Measurements from ENCODE around the gene SHROOM2.

Gene SHROOM2

DNA sequence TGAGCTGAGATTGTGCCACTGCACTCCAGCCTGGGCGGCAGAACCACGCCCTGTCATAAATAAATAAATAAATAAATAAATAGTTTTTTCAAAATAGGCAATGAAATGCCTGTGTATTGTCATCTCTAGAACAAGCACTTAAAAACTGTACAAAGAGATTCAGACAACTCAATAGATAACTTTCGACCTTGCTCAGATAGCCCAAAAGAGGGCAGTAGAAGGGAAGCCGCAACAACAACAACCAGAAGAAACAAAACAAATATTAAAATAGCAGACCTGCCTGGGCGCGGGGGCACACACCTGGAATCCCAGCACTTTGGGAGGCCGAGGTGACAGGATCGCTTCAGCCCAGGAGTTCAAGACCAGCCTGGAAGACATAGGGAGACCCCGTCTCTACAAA lies 171.5 kb downstream of the SHROOM2 start:
- ChIA-PET CTCF (no interaction called here), POLR2A (no interaction called here)
- no peak for DNase-seq (ENCODE audit: extremely low spot score)
- no peak for TF ChIP-seq CTBP1 (IDR thresholded peaks at IDR 0.05; ENCODE audit: borderline replicate concordance)
- TF ChIP-seq ZNF384 (IDR thresholded peaks at IDR 0.05): no peak
- no peak for TF ChIP-seq ARNT (IDR thresholded peaks at IDR 0.05)
- TF ChIP-seq SP1 (IDR thresholded peaks at IDR 0.05): no peak
- TF ChIP-seq L3MBTL2 (conservative IDR thresholded peaks at IDR 0.05): no peak
- TF ChIP-seq TARDBP (IDR thresholded peaks at IDR 0.05): no peak
- TF ChIP-seq PKNOX1 (IDR thresholded peaks at IDR 0.05): no peak
- no peak for TF ChIP-seq FOXA1 (IDR thresholded peaks at IDR 0.05)
- no peak for TF ChIP-seq ELF4 (IDR thresholded peaks at IDR 0.05)
- TF ChIP-seq LEF1 (IDR thresholded peaks at IDR 0.05; ENCODE audit: borderline replicate concordance): no peak
- no peak for TF ChIP-seq NFRKB (IDR thresholded peaks at IDR 0.05)
- no peak for TF ChIP-seq HDGF (IDR thresholded peaks at IDR 0.05; ENCODE audit: borderline replicate concordance)
- no peak for TF ChIP-seq BHLHE40 (IDR thresholded peaks at IDR 0.05; ENCODE audit: borderline replicate concordance)
- no peak for TF ChIP-seq FOXM1 (IDR thresholded peaks at IDR 0.05; ENCODE audit: borderline replicate concordance)
- no peak for TF ChIP-seq SUZ12 (IDR thresholded peaks at IDR 0.05)
- no peak for TF ChIP-seq FOXK2 (IDR thresholded peaks at IDR 0.05)

DNA sequence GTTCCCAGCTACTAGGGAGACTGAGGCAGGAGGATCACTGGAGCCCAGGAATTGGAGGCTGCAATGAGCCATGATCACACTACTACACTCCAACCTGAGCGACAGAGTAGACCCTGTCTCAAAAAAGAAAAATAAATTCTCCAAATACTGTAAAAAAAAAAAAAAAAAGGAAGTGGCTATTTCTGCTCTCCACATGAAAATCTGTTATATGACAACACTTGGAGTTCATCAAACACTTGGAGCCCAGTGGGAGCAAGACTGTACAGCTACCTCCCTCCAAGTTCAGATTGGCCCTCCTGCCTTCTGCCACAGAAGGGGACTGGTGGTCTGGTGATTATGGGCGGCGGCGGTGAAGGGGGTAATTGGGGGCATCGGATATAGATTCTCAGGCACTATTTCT lies 172.0 kb downstream of the SHROOM2 start:
- TF ChIP-seq TARDBP (IDR thresholded peaks at IDR 0.05): no peak
- no peak for TF ChIP-seq FOXA1 (IDR thresholded peaks at IDR 0.05)
- DNase-seq (ENCODE audit: extremely low spot score): no peak
- POLR2A ChIA-PET: no interaction called here
- CTCF ChIA-PET: no interaction called here

DNA sequence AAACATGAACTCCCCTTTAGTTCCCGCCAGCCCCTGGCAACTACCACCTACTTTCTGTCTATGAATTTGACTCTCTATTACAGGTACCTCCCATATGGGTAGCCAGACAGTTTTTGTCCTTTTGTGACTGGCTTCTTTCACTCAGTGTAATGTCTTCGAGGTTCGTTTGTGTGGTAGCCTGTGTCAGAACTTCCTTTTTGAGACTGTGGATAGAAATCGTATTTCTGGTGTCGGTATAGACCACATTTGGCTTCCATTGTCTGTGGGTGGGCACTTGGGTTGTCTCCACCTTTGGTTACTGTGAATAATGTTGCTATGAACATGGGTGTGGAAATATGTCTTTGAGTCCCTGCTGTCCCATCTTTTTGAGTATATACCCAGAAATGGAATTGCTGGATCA lies 175.5 kb downstream of the SHROOM2 start:
- DNase-seq (ENCODE audit: extremely low spot score): no peak
- TF ChIP-seq FOXA1 (IDR thresholded peaks at IDR 0.05) (no peak), ELF4 (IDR thresholded peaks at IDR 0.05) (no peak)
- POLR2A ChIA-PET: no interaction called here
- CTCF ChIA-PET: no interaction called here

DNA sequence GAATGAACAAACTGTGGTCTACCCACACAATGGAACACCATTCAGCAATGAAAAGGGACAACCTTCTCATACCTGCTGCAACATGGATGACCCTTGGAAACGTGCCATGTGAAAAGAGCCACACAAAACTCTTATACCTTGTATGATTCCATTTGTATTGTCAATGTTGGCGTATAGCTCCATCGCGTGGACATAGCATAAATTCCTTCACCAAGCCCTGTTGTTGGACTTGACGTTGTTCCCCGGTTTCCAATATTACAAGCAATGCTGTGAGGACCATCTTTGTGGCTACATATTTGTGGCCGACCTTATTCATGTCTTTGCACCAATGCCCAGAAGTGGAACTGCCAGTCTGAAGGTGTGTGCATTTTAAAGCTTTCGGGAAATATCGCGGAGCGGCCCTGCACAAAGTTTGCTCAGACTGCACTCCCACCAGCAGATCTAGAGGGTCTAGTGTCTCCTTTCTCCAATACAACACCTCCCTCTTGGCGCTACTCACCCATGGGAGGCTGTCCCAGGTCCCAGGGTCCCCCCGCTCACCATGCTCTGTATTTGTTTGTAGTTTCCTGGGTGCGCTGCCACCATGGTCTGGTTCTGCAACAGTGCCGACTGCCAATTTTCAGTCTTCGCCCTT lies 180.7 kb downstream of the SHROOM2 start, which contains the start of gene CLDN34:
Gene CLDN34, plus strand, starts transcription at position 584 of the 634 bp plus-strand sequence. Its CDS starts 0 bp downstream, at position 584.
- no peak for TF ChIP-seq FOXM1 (IDR thresholded peaks at IDR 0.05; ENCODE audit: borderline replicate concordance)
- TF ChIP-seq TARDBP (IDR thresholded peaks at IDR 0.05): no peak
- DNase-seq (ENCODE audit: extremely low spot score): no peak
- CTCF ChIA-PET: no interaction called here
- POLR2A ChIA-PET: no interaction called here

DNA sequence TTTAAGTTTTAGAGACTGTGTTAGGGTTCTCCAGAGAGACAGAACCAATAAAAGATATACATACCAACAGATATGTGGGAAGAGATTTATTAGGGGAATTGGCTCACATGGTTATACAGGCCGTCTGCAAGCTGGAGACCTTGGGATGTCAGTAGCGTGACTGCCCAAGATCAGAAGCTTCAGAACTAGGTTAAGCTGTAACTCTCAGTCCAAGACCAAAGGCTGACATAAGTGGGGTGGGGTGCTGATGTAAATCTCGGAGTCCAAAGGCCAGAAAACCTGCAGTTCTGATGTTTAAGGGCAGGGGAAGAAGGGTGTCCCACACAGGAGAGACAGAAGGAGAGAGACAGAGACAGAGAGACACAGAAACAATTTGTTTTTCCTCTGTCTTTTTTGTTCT lies 191.4 kb downstream of the SHROOM2 start:
- POLR2A ChIA-PET: no interaction called here
- TF ChIP-seq CTBP1 (IDR thresholded peaks at IDR 0.05; ENCODE audit: borderline replicate concordance) (no peak), L3MBTL2 (conservative IDR thresholded peaks at IDR 0.05) (no peak), FOXM1 (IDR thresholded peaks at IDR 0.05; ENCODE audit: borderline replicate concordance) (no peak), FOXA1 (IDR thresholded peaks at IDR 0.05) (no peak), LEF1 (IDR thresholded peaks at IDR 0.05; ENCODE audit: borderline replicate concordance) (no peak), FOXK2 (IDR thresholded peaks at IDR 0.05) (no peak), SP1 (IDR thresholded peaks at IDR 0.05) (no peak), HDGF (IDR thresholded peaks at IDR 0.05; ENCODE audit: borderline replicate concordance) (no peak), ARNT (IDR thresholded peaks at IDR 0.05) (no peak)
- DNase-seq (ENCODE audit: extremely low spot score): no peak
- CTCF ChIA-PET: no interaction called here

- TF ChIP-seq FOXM1 (IDR thresholded peaks at IDR 0.05; ENCODE audit: borderline replicate concordance) (no peak), LEF1 (IDR thresholded peaks at IDR 0.05; ENCODE audit: borderline replicate concordance) (no peak), ELF4 (IDR thresholded peaks at IDR 0.05) (no peak), PKNOX1 (IDR thresholded peaks at IDR 0.05) (no peak), CTBP1 (IDR thresholded peaks at IDR 0.05; ENCODE audit: borderline replicate concordance) (no peak), L3MBTL2 (conservative IDR thresholded peaks at IDR 0.05) (no peak), NFRKB (IDR thresholded peaks at IDR 0.05) (no peak), FOXK2 (IDR thresholded peaks at IDR 0.05) (no peak), FOXA1 (IDR thresholded peaks at IDR 0.05) (no peak), ZNF384 (IDR thresholded peaks at IDR 0.05) (no peak), HDGF (IDR thresholded peaks at IDR 0.05; ENCODE audit: borderline replicate concordance) (no peak), BHLHE40 (IDR thresholded peaks at IDR 0.05; ENCODE audit: borderline replicate concordance) (no peak), TARDBP (IDR thresholded peaks at IDR 0.05) (no peak), SP1 (IDR thresholded peaks at IDR 0.05) (no peak), ARNT (IDR thresholded peaks at IDR 0.05) (no peak), SUZ12 (IDR thresholded peaks at IDR 0.05) (no peak)
- no peak for DNase-seq (ENCODE audit: extremely low spot score)
- POLR2A ChIA-PET: no interaction called here
- CTCF ChIA-PET: interaction anchor here (1.0 kb wide), 1 partner anchor 139 kb away, joined by 3 read pairs; no protein-coding TSS in a partner anchor
Observed at GRCh38 chrX:9980401-9980800, 194.2 kb downstream of the SHROOM2 start.

DNA sequence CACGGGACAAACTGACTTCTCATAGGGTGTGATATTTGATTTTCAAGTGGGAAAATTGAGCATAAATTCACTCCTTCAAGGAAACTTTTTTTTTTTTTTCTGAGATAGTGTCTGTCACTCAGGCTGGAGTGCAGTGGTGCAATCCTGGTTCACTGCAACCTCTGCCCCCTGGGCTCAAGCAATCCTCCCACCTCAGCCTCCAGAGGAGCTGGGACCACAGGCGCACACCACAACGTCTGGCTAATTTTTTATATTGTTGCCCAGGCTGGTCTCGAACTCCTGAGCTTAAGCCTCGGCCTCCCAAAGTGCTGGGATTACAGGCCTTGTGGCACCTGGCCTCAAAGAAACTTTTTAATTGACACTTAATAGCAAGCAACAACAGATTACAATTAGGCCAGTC lies 194.7 kb downstream of the SHROOM2 start:
- DNase-seq (ENCODE audit: extremely low spot score): no peak
- ChIA-PET POLR2A (no interaction called here), CTCF (no interaction called here)
- TF ChIP-seq SUZ12 (IDR thresholded peaks at IDR 0.05) (no peak), LEF1 (IDR thresholded peaks at IDR 0.05; ENCODE audit: borderline replicate concordance) (no peak), L3MBTL2 (conservative IDR thresholded peaks at IDR 0.05) (no peak), TARDBP (IDR thresholded peaks at IDR 0.05) (no peak), FOXK2 (IDR thresholded peaks at IDR 0.05) (no peak), BHLHE40 (IDR thresholded peaks at IDR 0.05; ENCODE audit: borderline replicate concordance) (no peak), ELF4 (IDR thresholded peaks at IDR 0.05) (no peak), PKNOX1 (IDR thresholded peaks at IDR 0.05) (no peak), ZNF384 (IDR thresholded peaks at IDR 0.05) (no peak), FOXM1 (IDR thresholded peaks at IDR 0.05; ENCODE audit: borderline replicate concordance) (no peak), NFRKB (IDR thresholded peaks at IDR 0.05) (no peak), SP1 (IDR thresholded peaks at IDR 0.05) (no peak), HDGF (IDR thresholded peaks at IDR 0.05; ENCODE audit: borderline replicate concordance) (no peak), CTBP1 (IDR thresholded peaks at IDR 0.05; ENCODE audit: borderline replicate concordance) (no peak), FOXA1 (IDR thresholded peaks at IDR 0.05) (no peak), ARNT (IDR thresholded peaks at IDR 0.05) (no peak)
